Muscle of leg (tissue), 11 donors: ENCODE data around the gene NOP9. TPM values are rescaled to one million over a fixed set of nuclear protein-coding genes. Genes with fewer than 3 reads are reported as not detected.
"Not testable (repeated sequence)": the region's sequence is repeated elsewhere in the genome, so short reads cannot be mapped to it uniquely, and the experiment has no call there.

Experiments
- DNase-seq: peaks from one replicate; pipeline ENCODE4 v3.0.0; 2013
- H3K27ac ChIP-seq: one replicate; pipeline ENCODE4 v1.5.1; 2013; ENCODE audit warnings: mild to moderate bottlenecking, low read length, control low read depth
- H3K27me3 ChIP-seq: one replicate; pipeline ENCODE4 v1.6.1; 2013; ENCODE audit warnings: low read length; ENCODE audit not compliant: control insufficient read depth, insufficient read depth
- H3K36me3 ChIP-seq: one replicate; pipeline ENCODE4 v1.6.1; 2013; ENCODE audit warnings: low read length; ENCODE audit not compliant: control insufficient read depth, insufficient read depth
- H3K4me1 ChIP-seq: one replicate; pipeline ENCODE4 v1.6.1; 2013; ENCODE audit warnings: low read length; ENCODE audit not compliant: control insufficient read depth, insufficient read depth
- H3K4me3 ChIP-seq: one replicate; pipeline ENCODE4 v1.5.1; 2013; ENCODE audit warnings: low read length, control low read depth
- H3K9me3 ChIP-seq: replicated peaks from 2 replicates; pipeline ENCODE4 v1.6.1; 2013; ENCODE audit warnings: low read depth, low read length; ENCODE audit not compliant: control insufficient read depth
- WGBS: methylation state at CpG from one replicate; pipeline ENCODE4 v1.1.5; 2013; ENCODE audit warnings: missing lambda C conversion rate; ENCODE audit not compliant: insufficient coverage; 5-methylcytosine and 5-hydroxymethylcytosine counted together
- polyA plus RNA-seq, 8 donors: library from polyadenylated mRNA; unstranded; fragments of 120-200 nt; gene quantifications; one replicate each; pipeline versions ENCODE4 v1.2.1 to v1.2.3, GENCODE V29; 2013; ENCODE audit warnings: inconsistent platforms in 1 of 8, low replicate concordance in 1 of 8; ENCODE audit not compliant: insufficient read length in 8 of 8, insufficient read depth in 1 of 8
- total RNA-seq: library from RNA; stranded (reverse); fragments of 120-200 nt; gene quantifications from one replicate; pipeline ENCODE4 v1.2.4, GENCODE V29; 2013

Gene NOP9
- total and polyA plus RNA-seq, 9 donors: 15.7 to 23.9 (median 20.0) TPM

GRCh38 chr14:24325963-24326362 lies 26.3 kb downstream of the NOP9 start:
- H3K4me3 ChIP-seq: no peak overlapping the region
- DNase-seq: no peak
- H3K9me3 ChIP-seq: no peaks in the 10 kb centered on the region
- 66% methylated on average over 8 of the region's 9 CpGs for whole genome bisulfite sequencing
- H3K27me3 ChIP-seq: peaks cover 3% of the 10 kb centered on the region
- H3K36me3 ChIP-seq: no peaks in the 10 kb centered on the region
- H3K27ac ChIP-seq: no peak overlapping the region
- peaks cover 4% of the 10 kb centered on the region for H3K4me1 ChIP-seq

DNA sequence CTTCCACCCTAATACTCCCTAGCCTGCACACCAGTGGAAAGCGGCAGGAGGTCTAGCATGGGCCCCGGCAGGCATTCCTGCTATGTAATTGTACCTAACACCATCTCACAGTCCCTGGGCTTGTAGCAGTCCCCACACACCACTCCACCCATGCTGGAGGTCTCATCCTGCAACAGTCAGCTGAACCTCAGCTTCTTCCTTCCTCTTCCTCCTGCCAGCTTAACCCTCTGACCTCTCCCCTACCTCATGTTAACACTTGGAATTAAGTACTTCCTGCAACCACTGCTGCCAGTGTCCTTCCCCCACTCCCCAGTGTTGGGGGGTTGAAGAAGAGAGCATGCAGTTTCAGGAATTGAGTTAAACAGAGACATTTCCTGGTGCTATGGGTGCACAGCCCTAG lies 27.7 kb downstream of the NOP9 start:
- WGBS: 58% methylated on average over 2 of the region's 2 CpGs
- Histone ChIP-seq H3K9me3 (no peaks in the 10 kb centered on the region), H3K36me3 (no peaks in the 10 kb centered on the region), H3K4me1 (peaks cover 10% of the 10 kb centered on the region), H3K27me3 (peaks cover 15% of the 10 kb centered on the region), H3K4me3 (no peak overlapping the region), H3K27ac (no peak overlapping the region)
- DNase-seq: peak; percentile 39

DNA sequence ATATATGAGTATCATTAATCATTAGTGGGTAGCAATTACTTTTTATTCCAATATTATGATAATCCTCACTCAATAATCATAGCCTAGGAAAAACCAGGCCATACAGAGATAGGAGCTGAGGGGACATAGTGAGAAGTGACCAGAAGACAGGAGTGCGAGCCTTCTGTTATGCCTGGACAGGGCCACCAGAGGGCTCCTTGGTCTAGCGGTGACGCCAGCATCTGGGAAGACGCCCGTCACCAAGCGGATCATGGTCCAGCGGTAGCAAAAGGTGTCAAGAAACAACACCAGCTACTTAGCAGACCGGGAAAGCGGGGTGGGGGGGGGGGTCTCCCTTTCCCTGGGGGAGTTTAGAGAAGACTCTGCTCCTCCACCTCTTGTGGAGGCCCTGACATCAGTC lies 28.3 kb downstream of the NOP9 start:
- not testable (repeated sequence) for H3K4me3 ChIP-seq, H3K27ac ChIP-seq, H3K36me3 ChIP-seq, H3K9me3 ChIP-seq
- H3K27me3 ChIP-seq: peaks cover 21% of the 10 kb centered on the region
- 0% methylated on average over 1 of the region's 9 CpGs for WGBS
- peak; percentile 41 for DNase-seq
- peaks cover 16% of the 10 kb centered on the region for H3K4me1 ChIP-seq

DNA sequence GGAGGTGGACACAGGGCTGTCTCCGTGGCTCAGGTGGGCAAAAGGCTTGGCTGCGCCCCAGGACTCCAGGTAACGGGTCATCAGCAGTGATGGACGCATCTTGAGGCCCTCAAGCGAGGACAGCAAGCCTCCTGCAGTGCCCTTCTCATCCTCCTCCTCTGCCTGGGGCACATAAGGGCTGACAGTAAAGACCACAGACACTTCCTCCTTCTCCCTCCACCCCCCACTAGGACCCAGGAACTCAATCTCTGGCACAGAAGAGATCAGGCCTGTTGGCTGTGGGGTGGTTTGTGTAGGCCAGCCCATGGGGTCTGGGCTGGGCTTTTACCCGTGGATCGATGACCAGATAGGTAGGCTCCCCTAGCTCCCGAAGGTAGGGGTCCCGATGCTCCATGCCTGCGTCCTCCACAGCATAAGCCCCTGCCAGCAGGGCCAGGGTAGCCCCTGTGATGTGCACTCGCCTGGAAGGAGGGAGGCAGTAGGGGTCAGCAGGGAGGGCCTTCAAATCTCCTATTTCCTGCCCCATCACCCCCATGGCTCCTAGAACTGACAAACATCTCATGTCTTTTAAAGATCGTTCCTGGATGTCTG lies 29.5 kb downstream of the NOP9 start:
- 89% methylated on average over 5 of the region's 12 CpGs for WGBS
- no peaks in the 10 kb centered on the region for H3K9me3 ChIP-seq
- H3K27me3 ChIP-seq: peaks cover 34% of the 10 kb centered on the region
- no peak for DNase-seq
- H3K4me3 ChIP-seq: no peak overlapping the region
- peaks cover 21% of the 10 kb centered on the region for H3K4me1 ChIP-seq
- H3K27ac ChIP-seq: no peak overlapping the region
- no peaks in the 10 kb centered on the region for H3K36me3 ChIP-seq

- peaks cover 40% of the 10 kb centered on the region for H3K27me3 ChIP-seq
These were observed 30.1 kb downstream of the NOP9 start for GRCh38 chr14:24329736-24330135.

GRCh38 chr14:24330973-24331674 lies 31.5 kb downstream of the NOP9 start:
- WGBS: 85% methylated on average over 8 of the region's 10 CpGs
- Histone ChIP-seq H3K27ac (no peak overlapping the region), H3K27me3 (peaks cover 53% of the 10 kb centered on the region), H3K4me3 (no peak overlapping the region), H3K9me3 (no peaks in the 10 kb centered on the region), H3K4me1 (peaks cover 32% of the 10 kb centered on the region), H3K36me3 (no peaks in the 10 kb centered on the region)
- peak; percentile 7 for DNase-seq

More at GRCh38 chr14:24329736-24330135, 30.1 kb downstream of the NOP9 start:
- 83% methylated on average over 9 of the region's 9 CpGs for WGBS
- Histone ChIP-seq H3K9me3 (no peaks in the 10 kb centered on the region), H3K36me3 (no peaks in the 10 kb centered on the region), H3K4me1 (peaks cover 27% of the 10 kb centered on the region), H3K27ac (no peak overlapping the region), H3K4me3 (no peak overlapping the region)
- DNase-seq: peak; percentile 39

DNA sequence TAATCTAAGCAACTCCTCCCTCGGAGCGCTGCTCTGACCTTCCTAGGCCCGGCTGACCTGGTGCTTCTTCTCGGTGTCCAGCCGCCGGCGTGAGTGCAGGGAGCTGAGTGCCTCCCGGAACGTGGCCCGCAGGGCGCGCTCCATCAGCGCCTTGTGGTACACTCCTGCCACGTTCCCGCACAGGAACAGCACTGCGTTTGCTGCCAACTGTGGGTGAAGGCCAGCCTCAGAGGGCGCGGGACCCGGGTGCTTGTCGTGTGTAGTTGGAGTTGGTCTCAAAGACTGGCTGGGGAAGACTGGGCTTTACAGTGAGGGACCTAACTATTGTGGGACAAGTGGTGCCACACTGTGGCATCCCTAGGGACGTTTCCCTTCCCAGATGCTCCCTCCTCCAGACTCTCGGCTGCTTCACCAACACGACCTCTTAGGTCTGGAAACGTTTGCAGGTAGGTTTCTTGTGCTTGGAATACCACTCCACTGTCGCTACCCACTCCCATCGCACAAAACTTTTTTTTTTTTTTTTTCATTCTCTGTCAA lies 32.1 kb downstream of the NOP9 start:
- peaks cover 60% of the 10 kb centered on the region for H3K27me3 ChIP-seq
- WGBS: 50% methylated on average over 16 of the region's 26 CpGs
- DNase-seq: no peak
- H3K4me1 ChIP-seq: peaks cover 32% of the 10 kb centered on the region
- H3K36me3 ChIP-seq: no peaks in the 10 kb centered on the region
- H3K27ac ChIP-seq: no peak overlapping the region
- H3K9me3 ChIP-seq: no peaks in the 10 kb centered on the region
- H3K4me3 ChIP-seq: no peak overlapping the region

GRCh38 chr14:24332268-24332993 lies 32.8 kb downstream of the NOP9 start:
- H3K27me3 ChIP-seq: peaks cover 66% of the 10 kb centered on the region
- WGBS: 4% methylated on average over 53 of the region's 56 CpGs
- DNase-seq: peak; percentile 76

DNA sequence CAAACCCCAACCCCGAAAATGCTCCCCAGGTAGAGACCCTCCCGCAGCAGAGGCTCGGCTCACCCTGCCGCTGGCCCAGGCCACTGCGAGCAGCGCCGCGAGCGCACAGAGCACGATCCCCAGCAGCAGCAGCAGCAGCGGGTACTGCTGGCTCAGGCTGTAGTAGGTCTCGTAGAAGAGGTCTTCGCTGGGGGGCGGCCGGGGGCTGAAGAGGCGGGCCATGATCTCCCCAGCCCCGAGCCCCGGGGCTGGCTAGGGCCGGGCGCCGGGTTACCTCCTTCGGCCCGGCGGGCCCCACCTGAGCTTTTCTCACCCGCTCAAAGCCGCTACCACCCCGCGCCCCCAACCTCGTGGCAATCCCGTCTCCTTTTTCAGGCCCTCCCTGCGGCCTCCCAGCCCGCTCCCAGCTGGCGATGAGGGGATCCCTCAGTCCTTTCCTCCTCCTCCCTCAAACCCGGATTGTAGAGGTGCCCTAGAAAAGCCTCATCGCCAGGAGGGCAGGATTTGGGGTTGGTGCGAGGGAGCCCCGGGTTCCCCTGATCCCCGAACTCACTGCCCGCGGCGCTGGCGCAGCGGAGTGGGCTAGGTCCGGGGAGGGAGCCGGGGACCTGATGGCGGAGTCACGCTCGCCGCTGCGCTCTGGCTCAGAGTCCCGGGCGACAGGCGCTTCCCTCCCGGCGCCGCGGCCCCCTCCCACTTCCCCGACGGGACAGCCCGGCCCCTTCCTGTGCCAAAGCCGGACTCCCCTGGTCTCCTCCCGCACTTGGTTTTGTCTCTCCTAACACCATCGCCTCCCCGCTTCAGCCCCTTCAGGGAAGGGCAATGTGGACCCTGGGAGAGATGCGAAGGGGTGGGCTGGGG lies 35.0 kb downstream of the NOP9 start, which contains the start of gene ADCY4:
Gene ADCY4, minus strand, starts transcription at position 641 of the 861 bp plus-strand sequence. Its CDS starts 419 bp downstream, at position 222.
- Histone ChIP-seq H3K4me3 (peak within 1 kb of the TSS; percentile 44), H3K4me1 (peaks cover 38% of the 10 kb centered on the region), H3K36me3 (no peaks in the 10 kb centered on the region), H3K27ac (peak within 1 kb of the TSS; percentile 77), H3K27me3 (peaks cover 88% of the 10 kb centered on the region), H3K9me3 (no peaks in the 10 kb centered on the region)
- peak; percentile 38 for DNase-seq
- WGBS: 1% methylated on average over 49 of the region's 65 CpGs

More at GRCh38 chr14:24332268-24332993, 32.8 kb downstream of the NOP9 start:
- Histone ChIP-seq H3K36me3 (no peaks in the 10 kb centered on the region), H3K4me1 (peaks cover 29% of the 10 kb centered on the region), H3K27ac (no peak overlapping the region), H3K9me3 (no peaks in the 10 kb centered on the region), H3K4me3 (peak overlapping the region; percentile 8)
